GM19025 (cell line): ENCODE data around the gene GSDMA.
A peak's percentile ranks its signal among the peaks of the same experiment; 100 is the strongest.

Experiments used
- ATAC-seq: cut with Tn5 transposase; IDR thresholded peaks from one replicate; pipeline ENCODE4 v1.9.1; 2021; ENCODE audit warnings: mild to moderate bottlenecking, low read depth, moderate library complexity; ENCODE audit not compliant: unreplicated experiment

Gene GSDMA

DNA sequence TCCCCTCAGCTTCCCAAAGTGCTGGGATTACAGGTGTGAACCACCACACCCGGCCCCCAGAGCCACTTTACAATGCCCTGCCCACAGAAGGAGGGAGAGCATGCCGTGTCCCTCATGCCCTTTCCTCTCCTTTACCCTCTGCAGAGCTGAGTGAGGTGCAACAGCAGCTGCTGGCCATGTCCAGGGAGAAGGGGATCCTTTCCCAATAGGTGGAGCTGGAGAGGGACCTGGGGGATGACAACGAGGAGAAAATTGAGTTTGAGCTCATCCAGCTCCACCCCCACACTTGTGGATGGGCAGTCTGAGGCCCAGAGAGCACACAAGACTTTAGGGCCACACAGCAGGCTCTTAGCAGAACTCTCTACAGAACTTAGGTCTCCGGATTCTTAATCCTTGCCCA is 7.9 kb upstream of the GSDMA start:
- ATAC-seq = no peak

DNA sequence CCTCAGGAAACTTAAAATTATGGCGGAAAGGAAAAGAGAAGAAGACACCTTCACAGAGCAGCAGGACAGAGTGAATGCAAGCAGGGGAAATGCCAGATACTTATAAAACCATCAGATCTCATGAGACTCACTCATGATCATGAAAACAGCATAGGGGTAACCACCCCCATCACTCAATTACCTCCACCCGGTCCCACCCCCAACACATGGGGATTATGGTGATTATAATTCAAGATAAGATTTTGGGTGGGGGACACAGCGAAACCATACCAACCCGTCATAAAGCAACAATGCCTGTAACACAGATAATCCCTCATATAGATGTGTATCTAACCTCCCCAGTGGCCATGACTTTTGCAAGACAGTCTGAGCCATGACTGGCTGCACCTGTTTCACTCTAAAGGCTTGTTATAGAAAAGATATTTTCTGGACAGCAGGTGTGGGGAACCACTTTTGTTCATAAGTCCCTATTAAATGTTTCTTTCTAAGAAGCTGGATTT is 7.0 kb upstream of the GSDMA start:
- ATAC-seq = no peak

DNA sequence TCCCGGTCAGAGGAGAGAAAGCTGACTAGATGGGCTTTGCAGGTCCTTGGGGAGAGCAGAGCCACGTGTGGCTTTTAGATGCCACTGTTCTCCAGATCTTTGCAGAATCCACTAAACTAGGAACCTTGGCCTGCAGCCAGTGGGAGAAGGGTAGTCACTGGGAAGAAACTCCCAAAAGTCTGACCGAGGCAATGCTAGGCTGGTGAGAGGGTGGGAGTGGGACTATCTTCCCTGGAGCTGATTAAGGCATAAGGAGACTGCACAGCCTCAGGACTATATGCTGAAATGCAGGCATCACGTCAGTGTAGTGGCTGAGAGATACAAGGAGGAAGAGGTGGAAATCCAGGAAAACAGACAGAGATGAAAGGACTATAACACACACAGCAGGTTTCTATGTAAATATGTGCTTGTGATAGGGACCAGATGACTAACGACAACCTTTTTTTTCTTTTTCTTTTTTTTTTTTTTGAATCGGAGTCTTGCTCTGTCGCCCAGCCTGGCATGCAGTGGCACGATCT is 2.2 kb upstream of the GSDMA start:
- no peak for ATAC-seq

DNA sequence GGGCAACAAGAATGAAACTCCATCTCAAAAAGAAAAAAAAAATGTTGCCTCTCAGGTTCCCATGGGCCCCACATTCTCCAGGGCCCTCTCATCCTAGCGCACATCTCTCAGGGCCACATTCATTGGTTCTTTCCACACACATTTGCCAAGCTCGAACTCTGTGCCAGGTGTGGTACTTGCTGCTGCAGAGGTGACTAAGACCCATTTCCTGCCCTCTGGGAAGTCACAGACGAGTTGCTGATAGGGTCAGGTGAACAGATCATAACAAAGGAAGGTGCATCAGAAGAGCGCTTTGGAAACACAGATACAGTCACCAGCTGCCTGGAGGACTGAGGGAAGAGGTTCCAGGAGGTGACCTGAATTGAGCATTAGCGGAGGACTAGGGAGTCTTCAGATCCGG is 1.0 kb downstream of the GSDMA start:
- no peak for ATAC-seq

DNA sequence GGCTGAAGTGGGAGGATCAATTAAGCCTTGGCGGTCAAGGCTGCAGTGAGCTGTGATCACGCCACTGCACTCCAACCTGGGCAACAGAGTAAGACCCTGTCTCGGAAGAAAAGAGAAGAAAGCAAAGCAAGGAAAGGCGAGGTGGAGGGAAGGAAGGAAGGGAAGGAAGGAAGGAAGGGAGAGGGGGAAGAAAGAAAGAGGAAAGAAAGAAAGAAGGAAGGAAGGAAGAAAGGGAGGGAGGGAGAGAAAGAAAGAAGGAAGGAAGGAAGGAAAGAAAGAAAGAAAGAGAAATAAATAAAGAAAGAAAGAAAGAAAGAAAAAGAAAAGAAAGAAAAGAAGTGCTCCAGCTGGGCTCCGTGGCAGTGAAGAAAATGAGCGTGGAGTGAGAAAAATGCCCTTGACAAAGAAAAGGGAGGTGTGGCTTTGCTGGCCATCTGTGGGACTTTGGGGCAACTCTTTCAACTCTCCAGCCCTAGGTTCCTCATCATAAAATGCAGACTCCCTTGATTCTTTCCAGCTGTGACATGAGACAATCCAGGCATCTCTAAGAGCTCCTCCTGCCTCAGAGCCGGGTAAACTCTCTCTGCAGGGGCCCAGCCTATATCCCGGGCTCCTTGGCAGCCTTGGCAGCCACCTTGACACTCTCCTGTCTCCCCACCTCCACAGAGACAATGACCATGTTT is 2.4 kb downstream of the GSDMA start:
- no peak for ATAC-seq

DNA sequence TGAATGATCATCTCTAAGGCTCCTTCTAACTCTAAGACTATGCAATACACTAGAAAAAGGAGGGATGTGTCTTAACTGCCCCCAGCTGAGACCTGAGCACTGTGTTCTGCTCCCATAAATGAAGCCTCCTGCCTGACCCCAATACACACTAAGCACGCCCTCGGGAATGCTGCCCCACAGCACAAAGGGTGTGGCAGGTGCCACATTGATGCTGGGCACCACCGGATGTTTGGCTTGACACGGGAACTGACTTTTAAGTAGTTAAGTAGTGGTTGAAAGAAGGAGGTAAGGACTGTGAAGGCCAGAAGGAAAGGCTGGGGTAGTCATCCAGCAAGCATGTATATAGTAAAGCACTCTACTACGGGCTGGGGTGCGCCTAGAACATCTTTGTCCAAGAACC is 4.0 kb downstream of the GSDMA start:
- ATAC-seq = no peak

DNA sequence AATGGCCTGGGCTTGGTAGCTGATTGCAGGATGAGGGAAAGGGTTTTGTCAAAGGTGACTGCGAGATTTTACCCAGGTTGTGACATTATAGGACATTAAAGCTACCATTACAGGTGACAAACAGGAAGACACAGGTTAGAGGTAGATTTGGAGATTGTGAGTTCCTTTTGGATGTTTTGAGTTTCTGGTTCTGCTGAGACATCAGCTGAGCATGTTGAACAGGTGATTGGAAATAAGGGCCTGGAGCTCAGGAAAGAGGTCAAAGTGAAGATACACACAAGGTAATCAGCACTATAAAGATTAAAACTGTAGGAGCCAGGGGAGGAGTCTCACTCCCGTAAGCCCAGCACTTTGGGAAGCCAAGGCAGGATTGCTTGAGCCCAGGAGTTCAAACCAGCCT is 6.0 kb downstream of the GSDMA start:
- no peak for ATAC-seq

DNA sequence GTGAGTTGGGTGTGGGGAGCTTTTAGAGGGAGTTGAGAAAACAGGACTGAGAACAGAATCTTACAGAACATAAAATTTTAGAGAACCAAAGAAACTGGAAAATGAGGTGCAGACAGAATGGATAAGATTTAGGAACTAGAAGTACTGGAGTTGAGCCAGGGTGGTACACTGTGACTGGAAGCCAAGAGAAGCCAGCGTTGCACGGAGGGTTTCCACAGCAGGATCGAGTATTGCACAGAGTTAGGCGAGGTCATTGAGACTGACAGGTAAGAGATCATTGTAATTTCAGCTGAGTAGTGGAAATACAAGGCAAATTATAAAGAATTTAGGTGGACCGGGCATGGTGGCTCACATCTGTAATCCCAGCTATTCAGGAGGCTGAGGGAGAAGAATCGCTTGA is 6.6 kb downstream of the GSDMA start:
- no peak for ATAC-seq

DNA sequence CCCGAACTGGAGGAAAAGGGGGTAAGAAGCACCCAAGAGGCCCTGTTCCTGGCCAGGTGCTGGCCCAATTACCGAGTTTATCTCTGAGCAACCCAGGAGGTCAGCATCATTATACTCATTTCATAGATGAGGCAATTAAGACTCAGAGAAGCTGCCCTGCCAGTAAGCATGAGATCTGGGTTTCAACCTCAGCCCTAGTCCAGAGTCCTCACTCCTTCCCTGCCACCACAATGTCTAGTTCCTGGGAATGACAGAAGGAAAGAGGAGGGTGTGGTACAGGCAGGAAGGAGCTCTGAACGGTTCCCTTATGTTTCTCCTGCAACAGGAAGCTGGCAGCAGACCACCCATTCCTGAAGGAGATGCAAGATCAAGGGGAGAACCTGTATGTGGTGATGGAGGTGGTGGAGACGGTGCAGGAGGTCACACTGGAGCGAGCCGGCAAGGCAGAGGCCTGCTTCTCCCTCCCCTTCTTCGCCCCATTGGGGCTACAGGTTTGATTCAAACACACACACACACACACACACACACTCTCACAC is 7.4 kb downstream of the GSDMA start:
- ATAC-seq = no peak

DNA sequence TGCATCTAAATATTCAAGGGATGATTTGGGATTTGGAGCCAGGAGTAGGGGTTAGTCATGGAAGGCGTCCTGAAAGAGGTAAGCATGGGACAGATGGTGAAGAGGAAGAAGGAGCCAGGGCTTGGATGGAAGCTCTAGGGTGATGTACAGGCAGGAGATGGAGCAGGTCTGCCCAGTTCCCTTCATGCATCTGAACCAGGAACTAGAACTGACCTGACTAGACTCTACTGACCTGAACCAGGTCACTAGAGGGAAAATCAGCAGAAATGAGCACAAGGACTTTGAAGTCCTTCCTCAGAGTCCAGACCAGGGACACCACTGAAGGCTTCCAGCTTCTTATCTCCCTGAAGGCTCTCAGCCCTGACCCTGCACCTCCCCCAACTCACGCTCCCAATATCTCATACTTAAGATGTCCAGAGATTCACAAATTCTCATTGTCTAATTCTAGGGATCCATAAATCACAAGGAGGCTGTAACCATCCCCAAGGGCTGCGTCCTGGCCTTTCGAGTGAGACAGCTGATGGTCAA is 8.3 kb downstream of the GSDMA start:
- ATAC-seq = no peak

DNA sequence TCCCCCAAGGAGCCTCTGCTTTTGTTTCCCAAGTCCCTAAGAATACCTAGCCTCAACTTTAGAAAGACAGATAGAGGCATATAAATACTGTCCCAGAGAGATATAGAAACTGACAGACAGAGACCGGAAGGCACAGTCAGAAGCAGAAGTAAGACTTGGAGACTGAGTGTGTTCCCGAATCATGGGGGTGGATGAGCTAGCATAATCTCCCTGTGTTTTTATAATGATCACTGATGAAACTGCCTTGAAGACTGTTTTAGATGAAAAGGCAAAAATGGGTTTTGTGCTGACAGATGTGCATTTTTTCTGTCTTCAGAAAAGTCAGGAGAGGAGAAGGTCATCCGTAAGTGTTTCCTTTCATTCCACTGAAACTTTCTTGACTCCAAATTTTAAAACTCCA is 9.5 kb downstream of the GSDMA start:
- no peak for ATAC-seq

DNA sequence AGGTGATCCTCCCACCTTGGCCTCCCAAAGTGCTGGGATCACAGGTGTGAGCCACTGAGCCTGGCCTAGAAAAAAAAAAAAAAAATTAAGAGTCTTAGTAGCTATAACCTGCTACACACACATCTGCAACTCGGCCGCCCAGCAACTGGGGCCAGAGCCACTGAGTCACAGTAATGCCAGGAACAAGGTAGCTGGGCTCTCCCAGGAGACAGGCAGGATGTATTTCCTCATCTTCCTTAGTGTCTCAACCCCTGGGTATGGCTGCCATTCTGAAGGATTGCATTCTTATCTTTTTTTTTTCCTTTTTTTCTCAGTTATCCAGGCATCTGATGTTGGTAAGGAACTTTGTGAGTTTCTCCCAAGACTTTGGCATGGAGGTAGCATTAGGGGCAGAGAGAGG is 10.7 kb downstream of the GSDMA start:
- no peak for ATAC-seq

DNA sequence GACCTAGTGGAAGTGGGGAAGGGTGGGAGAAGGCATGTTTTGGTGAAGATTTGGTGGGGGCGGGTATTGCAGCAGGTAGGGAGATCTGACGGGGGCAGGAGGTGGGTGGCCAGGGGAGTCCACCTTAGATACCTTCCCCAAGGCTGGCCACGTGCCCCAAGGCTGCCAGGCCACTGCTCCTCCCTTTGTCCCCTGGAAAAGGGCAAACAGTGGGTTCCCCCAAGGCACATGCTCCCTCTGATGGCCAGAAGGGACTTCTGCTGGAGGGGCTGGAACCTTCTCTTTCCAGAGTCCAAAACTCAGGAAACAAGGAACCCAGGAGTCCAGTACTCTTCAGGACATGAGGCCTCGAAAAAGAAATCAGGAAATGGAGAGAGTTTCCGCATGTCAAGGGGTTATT is 11.6 kb downstream of the GSDMA start:
- no peak for ATAC-seq

DNA sequence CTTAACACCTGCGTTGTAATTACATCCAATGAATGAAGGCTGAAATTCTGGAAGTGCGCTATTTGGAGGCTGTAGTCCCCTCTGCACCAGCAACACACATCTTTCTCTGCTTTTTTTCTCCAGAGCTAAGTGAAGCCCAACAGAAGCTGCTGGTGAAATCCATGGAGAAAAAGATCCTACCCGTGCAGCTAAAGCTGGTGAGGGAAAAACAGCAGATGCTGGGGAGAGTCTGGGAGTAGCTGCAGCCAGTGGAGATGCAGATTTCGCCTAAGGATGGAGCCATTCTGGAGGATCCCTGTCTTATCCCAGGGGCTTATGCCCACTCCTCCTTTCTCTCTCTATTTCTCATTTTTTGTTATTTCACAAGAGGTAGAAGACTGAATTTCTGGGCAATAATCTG is 13.0 kb downstream of the GSDMA start:
- no peak for ATAC-seq

DNA sequence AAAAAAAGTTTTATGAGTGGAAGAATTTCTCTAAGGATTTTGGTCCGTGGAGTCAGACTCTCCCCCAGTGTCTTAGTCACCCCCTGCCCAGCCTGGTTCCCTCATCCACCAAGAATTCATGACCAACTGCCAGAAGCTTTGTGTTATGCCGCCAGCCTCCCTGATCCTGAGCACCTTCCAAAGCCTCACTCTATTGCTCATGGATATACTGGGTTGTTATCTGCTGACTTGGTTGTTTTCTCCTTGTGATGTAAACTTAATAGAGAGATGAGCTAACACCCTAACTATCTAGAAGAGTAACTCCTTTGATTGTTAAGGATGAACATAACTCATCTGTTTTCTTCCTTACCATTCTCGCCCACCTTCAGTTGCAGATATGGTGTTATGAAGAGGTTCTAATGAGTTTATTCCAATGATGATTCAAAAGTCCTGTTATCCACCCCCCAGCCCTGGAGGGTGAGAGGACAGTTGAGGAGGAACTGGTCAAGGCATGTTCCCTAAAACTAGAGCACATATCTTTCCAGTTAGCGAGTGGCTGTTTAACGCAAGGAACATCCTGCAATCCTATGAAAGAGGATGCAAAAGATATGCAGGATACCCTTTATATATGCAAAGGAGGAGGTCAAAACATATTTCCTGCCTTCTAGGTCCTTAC is 16.3 kb downstream of the GSDMA start:
- no peak for ATAC-seq

DNA sequence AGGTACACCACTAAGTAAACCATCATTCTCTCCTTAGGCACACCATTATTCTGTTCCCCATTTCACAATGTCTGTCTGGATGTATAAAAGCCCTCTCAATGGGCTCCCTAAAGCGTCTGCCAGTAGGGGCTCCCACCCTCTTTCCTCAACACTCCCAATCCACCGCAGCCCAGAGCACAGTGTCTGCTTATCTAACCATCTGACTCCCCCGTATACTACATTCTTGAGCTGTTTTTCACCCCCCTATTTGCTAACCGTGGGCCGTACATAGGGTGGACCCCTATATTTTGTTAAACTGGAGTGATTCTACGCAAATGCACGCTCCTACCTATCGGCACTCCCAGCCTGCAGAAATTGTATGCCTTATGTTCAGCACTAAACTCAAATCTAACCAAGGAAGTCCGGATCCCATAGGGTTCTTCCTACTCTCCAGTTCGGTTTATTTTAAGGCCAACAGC is 17.1 kb downstream of the GSDMA start:
- peak; percentile 4 for ATAC-seq

DNA sequence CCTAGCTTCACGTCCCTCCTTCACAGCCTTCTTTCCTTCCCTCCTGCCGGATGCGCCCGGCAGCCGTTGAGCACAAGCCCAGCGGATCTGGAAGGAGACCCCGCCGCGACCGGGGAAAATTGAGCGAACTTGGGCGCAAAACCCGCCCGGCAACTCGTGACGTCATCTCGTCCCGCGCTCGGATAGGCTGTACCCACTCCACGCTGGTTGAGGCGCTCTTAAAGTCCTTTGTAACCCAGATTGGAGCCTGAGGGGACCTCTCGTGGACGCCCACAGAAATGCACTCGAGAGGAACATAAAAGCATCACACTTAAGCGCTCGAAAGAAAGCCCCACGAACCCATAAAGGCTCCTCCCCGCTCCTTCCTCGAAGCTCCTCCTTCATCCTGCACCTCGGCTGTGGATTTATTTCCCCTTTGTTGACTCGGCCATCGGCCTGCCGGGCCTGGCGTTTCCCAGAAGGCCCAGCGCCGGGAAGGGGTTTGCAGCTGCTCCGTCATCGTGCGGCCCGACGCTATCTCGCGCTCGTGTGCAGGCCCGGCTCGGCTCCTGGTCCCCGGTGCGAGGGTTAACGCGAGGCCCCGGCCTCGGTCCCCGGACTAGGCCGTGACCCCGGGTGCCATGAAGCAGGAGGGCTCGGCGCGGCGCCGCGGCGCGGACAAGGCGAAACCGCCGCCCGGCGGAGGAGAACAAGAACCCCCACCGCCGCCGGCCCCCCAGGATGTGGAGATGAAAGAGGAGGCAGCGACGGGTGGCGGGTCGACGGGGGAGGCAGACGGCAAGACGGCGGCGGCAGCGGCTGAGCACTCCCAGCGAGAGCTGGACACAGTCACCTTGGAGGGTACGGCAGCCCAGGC is 17.8 kb downstream of the GSDMA start, which contains the start of gene PSMD3:
PSMD3 (plus strand) TSS at position 457 of the 856 bp plus-strand sequence; CDS start at position 621, 164 bp downstream.
- peak; percentile 96 for ATAC-seq

DNA sequence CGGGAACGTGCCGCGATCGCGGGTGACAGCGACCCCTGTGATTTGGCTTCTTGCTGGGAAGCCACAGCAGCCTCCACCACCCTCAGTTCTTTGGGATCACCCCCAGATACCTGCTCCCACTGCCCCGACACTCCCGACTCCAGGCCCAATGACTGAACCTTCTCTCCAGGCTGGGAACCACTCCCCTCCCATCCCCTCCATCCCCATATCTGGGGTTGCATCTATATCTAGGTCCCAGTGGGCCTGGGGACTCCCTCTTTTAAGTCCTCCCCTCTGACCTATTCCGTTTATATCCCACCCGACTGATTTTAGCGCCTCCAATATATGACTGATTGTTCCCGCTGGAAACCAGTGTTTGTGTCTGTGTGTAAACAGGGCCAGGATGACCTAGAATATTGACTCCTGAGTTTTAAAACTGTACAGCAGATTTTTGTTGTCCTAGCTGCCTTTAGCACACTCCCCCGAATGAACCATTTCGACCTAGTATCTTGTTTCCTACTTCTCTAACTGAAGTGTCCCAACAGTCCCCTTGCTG is 18.5 kb downstream of the GSDMA start:
- no peak for ATAC-seq

DNA sequence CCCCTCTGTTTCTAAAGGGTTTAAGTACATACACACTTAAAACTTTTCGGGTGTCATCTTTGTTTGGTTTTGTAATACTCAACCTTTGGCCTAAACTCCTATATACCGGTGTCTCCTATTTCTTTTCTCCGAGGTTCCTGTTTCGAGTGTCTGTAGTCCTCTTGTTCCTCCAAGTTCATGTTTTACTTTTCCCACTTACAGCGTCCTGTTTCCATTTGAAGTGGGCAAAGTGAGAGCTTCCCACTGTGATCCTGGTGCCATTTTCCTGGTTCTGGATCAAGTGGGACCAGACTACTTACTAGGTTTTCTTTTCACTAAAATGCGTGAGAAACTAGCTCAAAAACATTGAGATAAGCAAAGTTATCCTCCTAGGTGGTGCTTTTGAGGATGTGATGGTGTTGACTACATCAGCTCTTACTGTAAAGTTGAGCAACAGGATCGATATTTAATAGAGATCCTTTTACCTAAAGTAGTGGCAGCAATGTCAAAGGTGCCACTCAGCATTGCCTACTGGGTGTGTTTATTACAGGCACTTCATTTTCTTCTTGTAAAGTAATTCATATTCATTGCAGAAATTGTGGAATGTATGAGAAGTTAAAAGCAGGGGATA is 19.1 kb downstream of the GSDMA start:
- ATAC-seq = no peak
